HEK293T (cell line): ENCODE results near the gene TARS3.

Source experiments
- ARNT ChIP-seq: fragments of 450-650 bp; IDR thresholded peaks from 2 replicates; pipeline ENCODE4 v1.6.1; 2017; ENCODE audit warnings: mild to moderate bottlenecking
- BHLHE40 ChIP-seq: fragments of 450-650 bp; IDR thresholded peaks from 2 replicates; pipeline ENCODE4 v1.6.1; 2016; ENCODE audit warnings: mild to moderate bottlenecking, moderate library complexity, borderline replicate concordance
- CTBP1 ChIP-seq: fragments of 450-650 bp; IDR thresholded peaks from 2 replicates; pipeline ENCODE4 v1.6.1; 2016; ENCODE audit warnings: borderline replicate concordance
- ELF4 ChIP-seq: fragments of 450-650 bp; IDR thresholded peaks from 2 replicates; pipeline ENCODE4 v1.6.1; 2017; ENCODE audit warnings: antibody characterized with exemption
- FOXK2 ChIP-seq: fragments of 450-650 bp; IDR thresholded peaks from 2 replicates; pipeline ENCODE4 v1.6.1; 2016; ENCODE audit warnings: mild to moderate bottlenecking
- FOXM1 ChIP-seq: fragments of 450-650 bp; IDR thresholded peaks from 2 replicates; pipeline ENCODE4 v1.6.1; 2017; ENCODE audit warnings: mild to moderate bottlenecking, borderline replicate concordance
- HDGF ChIP-seq: fragments of 450-650 bp; IDR thresholded peaks from 2 replicates; pipeline ENCODE4 v1.6.1; 2017; ENCODE audit warnings: antibody characterized with exemption, borderline replicate concordance
- NFRKB ChIP-seq: fragments of 450-650 bp; IDR thresholded peaks from 2 replicates; pipeline ENCODE4 v1.6.1; 2016; ENCODE audit warnings: mild to moderate bottlenecking, moderate library complexity
- SUZ12 ChIP-seq: fragments of 450-650 bp; IDR thresholded peaks from 2 replicates; pipeline ENCODE4 v1.6.1; 2016; ENCODE audit warnings: mild to moderate bottlenecking
- TARDBP ChIP-seq: fragments of 450-650 bp; IDR thresholded peaks from 2 replicates; pipeline ENCODE4 v1.6.1; 2016
- TF ChIP-seq, protein P1 (sequence below): fragments of 450-650 bp; IDR thresholded peaks from 2 replicates; pipeline ENCODE4 v1.6.1; 2016

DNA sequence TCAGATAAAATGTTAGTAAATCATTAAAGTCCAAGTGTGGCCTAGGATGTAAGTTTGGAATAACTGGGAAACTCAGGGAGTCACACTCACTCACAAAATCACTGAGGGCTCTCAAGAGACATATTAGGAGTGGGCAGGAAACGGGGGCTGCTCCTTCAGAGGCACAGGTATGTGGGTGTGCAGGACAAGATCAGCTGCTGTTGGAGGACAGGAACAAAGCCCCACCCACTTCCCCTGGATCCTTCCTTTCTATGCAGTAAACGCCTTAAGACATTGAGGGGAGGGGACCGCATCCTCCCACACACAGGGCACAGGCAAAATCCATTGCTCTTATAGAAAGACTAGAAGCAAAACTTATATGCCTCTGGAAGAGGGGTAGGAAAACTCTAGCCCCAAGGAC, 102.3 kb downstream of the TARS3 start:
- no peak for TF ChIP-seq FOXM1
- TF ChIP-seq, protein P1, sequence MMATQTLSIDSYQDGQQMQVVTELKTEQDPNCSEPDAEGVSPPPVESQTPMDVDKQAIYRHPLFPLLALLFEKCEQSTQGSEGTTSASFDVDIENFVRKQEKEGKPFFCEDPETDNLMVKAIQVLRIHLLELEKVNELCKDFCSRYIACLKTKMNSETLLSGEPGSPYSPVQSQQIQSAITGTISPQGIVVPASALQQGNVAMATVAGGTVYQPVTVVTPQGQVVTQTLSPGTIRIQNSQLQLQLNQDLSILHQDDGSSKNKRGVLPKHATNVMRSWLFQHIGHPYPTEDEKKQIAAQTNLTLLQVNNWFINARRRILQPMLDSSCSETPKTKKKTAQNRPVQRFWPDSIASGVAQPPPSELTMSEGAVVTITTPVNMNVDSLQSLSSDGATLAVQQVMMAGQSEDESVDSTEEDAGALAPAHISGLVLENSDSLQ: no peak
- no peak for TF ChIP-seq NFRKB
- TF ChIP-seq ELF4: no peak
- no peak for TF ChIP-seq CTBP1
- no peak for TF ChIP-seq SUZ12
- TF ChIP-seq ARNT: no peak
- TF ChIP-seq TARDBP: no peak
- no peak for TF ChIP-seq BHLHE40
- no peak for TF ChIP-seq FOXK2
- TF ChIP-seq HDGF: no peak
